ENCODE results near the gene PLXDC1. TPM values are rescaled to one million over a fixed set of nuclear protein-coding genes. Genes with fewer than 3 reads are reported as not detected.
A peak's percentile ranks its signal among the peaks of the same experiment; 100 is the strongest.

PLXDC1 gene
- total RNA-seq, 1 donor from 2014 or later = 2.5 TPM

DNA sequence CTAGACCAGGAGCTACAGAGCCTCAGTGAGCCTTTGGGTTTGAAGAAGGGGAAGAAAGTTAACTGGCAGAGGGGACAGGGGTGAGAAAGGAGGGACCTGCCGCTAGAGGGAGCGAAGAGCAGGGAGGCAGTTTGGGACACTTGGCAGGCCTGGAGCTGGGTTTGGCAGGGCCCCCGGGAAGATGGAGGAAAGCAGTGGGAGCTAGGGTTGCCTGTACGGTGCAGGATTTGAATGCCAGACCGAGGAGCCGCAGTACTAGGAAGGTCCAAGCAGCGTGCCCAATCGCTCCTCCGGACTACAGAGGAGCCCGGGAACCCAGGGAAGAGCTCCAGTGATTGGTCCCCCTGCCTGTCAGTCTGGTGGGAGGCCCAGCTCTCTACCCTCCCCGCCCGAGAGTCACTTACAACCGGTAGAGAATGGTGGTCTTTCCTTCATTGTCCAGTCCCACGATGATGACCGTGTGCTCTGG is 13.3 kb upstream of the PLXDC1 start:
- TF ChIP-seq EZH2 (IDR thresholded peaks at IDR 0.05) = no peak
- no peak for TF ChIP-seq EZH2phosphoT487 (IDR thresholded peaks at IDR 0.05)
- TF ChIP-seq, protein P1, sequence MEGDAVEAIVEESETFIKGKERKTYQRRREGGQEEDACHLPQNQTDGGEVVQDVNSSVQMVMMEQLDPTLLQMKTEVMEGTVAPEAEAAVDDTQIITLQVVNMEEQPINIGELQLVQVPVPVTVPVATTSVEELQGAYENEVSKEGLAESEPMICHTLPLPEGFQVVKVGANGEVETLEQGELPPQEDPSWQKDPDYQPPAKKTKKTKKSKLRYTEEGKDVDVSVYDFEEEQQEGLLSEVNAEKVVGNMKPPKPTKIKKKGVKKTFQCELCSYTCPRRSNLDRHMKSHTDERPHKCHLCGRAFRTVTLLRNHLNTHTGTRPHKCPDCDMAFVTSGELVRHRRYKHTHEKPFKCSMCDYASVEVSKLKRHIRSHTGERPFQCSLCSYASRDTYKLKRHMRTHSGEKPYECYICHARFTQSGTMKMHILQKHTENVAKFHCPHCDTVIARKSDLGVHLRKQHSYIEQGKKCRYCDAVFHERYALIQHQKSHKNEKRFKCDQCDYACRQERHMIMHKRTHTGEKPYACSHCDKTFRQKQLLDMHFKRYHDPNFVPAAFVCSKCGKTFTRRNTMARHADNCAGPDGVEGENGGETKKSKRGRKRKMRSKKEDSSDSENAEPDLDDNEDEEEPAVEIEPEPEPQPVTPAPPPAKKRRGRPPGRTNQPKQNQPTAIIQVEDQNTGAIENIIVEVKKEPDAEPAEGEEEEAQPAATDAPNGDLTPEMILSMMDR (IDR thresholded peaks at IDR 0.05) = peak; percentile 82
- H3K4me1 ChIP-seq = no peaks in the 10 kb centered on the region
- H3K9me3 ChIP-seq (ENCODE audit: low read depth) = no peaks in the 10 kb centered on the region
- Mint-ChIP-seq H3K9me3 (peaks cover 3% of the 10 kb centered on the region), H3K27ac (peak overlapping the region; percentile 53), H3K27me3 (ENCODE audit: insufficient read depth, low read depth) (peaks cover 29% of the 10 kb centered on the region), H3K4me1 (peaks cover 6% of the 10 kb centered on the region), H3K36me3 (no peaks in the 10 kb centered on the region), H3K4me3 (peak overlapping the region; percentile 88)
- H3F3A ChIP-seq (ENCODE audit: low read depth) = peaks cover 36% of the 10 kb centered on the region
- no peak overlapping the region for H3K27ac ChIP-seq
- peak overlapping the region; percentile 90 for H2AFZ ChIP-seq (replicated peaks)
- H3K27me3 ChIP-seq = peaks cover 42% of the 10 kb centered on the region
- H3K4me3 ChIP-seq = peak overlapping the region; percentile 61
- no peaks in the 10 kb centered on the region for H4K20me1 ChIP-seq (ENCODE audit: low read depth)
- H3K79me2 ChIP-seq (ENCODE audit: low read depth) = no peaks in the 10 kb centered on the region
- no peaks in the 10 kb centered on the region for H3K36me3 ChIP-seq
- peak; percentile 93 for DNase-seq (ENCODE audit: low spot score)
- H3K4me2 ChIP-seq = peak overlapping the region; percentile 91
- H3K9ac ChIP-seq = no peak overlapping the region

DNA sequence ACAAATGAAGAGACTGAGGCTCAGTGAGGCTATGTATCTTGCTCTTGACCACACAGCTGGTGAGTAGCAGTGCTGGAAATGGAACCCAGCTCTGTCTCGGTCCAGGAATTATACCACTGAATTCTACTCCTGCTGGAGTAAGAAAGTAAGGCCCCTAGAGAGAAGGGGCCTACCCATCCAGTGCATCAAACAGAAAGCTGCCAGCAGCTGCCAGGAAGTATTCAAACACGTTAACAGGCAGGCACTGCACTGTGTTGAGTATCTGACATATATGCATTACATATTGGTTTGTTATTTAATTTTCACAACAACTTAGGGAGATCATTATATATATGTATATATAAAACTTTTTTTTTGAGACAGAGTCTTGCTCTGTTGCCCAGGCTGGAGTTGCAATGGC is 10.5 kb upstream of the PLXDC1 start:
- H3K27ac Mint-ChIP-seq = no peak overlapping the region
- Histone ChIP-seq H3K79me2 (ENCODE audit: low read depth) (no peaks in the 10 kb centered on the region), H3K36me3 (no peaks in the 10 kb centered on the region), H2AFZ (replicated peaks) (no peak overlapping the region), H4K20me1 (ENCODE audit: low read depth) (no peaks in the 10 kb centered on the region), H3K4me2 (no peak overlapping the region), H3K4me3 (no peak overlapping the region), H3K27me3 (peaks cover 33% of the 10 kb centered on the region), H3K9me3 (ENCODE audit: low read depth) (no peaks in the 10 kb centered on the region), H3K9ac (no peak overlapping the region), H3K27ac (no peak overlapping the region), H3F3A (ENCODE audit: low read depth) (peaks cover 28% of the 10 kb centered on the region), H3K4me1 (no peaks in the 10 kb centered on the region)
- H3K4me3 Mint-ChIP-seq = no peak overlapping the region
- no peaks in the 10 kb centered on the region for H3K9me3 Mint-ChIP-seq
- TF ChIP-seq, protein P1 (IDR thresholded peaks at IDR 0.05) = no peak
- TF ChIP-seq EZH2phosphoT487 (IDR thresholded peaks at IDR 0.05) (no peak), EZH2 (IDR thresholded peaks at IDR 0.05) (no peak)
- peaks cover 27% of the 10 kb centered on the region for H3K27me3 Mint-ChIP-seq (ENCODE audit: insufficient read depth, low read depth)
- H3K36me3 Mint-ChIP-seq = no peaks in the 10 kb centered on the region
- no peaks in the 10 kb centered on the region for H3K4me1 Mint-ChIP-seq
- no peak for DNase-seq (ENCODE audit: low spot score)

- TF ChIP-seq EZH2 (IDR thresholded peaks at IDR 0.05) (no peak), EZH2phosphoT487 (IDR thresholded peaks at IDR 0.05) (no peak)
- TF ChIP-seq, protein P1 (IDR thresholded peaks at IDR 0.05) = no peak
- H3K4me3 Mint-ChIP-seq = peak overlapping the region; percentile 17
- no peaks in the 10 kb centered on the region for H3K27me3 ChIP-seq
Observed at GRCh38 chr17:39158623-39159022, 7.2 kb upstream of the PLXDC1 start.

More at GRCh38 chr17:39158623-39159022, 7.2 kb upstream of the PLXDC1 start:
- Histone ChIP-seq H3K9me3 (ENCODE audit: low read depth) (no peaks in the 10 kb centered on the region), H3K4me2 (no peak overlapping the region), H4K20me1 (ENCODE audit: low read depth) (no peaks in the 10 kb centered on the region), H3K4me3 (no peak overlapping the region), H3K9ac (no peak overlapping the region), H2AFZ (replicated peaks) (no peak overlapping the region), H3K4me1 (no peaks in the 10 kb centered on the region), H3K36me3 (no peaks in the 10 kb centered on the region), H3F3A (ENCODE audit: low read depth) (no peaks in the 10 kb centered on the region), H3K79me2 (ENCODE audit: low read depth) (no peaks in the 10 kb centered on the region), H3K27ac (no peak overlapping the region)
- Mint-ChIP-seq H3K9me3 (peaks cover 10% of the 10 kb centered on the region), H3K4me1 (peaks cover 6% of the 10 kb centered on the region), H3K36me3 (peaks cover 5% of the 10 kb centered on the region), H3K27me3 (ENCODE audit: insufficient read depth, low read depth) (peaks cover 26% of the 10 kb centered on the region), H3K27ac (no peak overlapping the region)
- DNase-seq (ENCODE audit: low spot score) = no peak

Measured in neural progenitor cell (in vitro differentiated cells).